Measurements from ENCODE around the gene ZNF296.

ZNF296 gene

GRCh38 chr19:45100201-45100600, 23.9 kb upstream of the ZNF296 start:
- no peak overlapping the region for H3K23ac ChIP-seq (ENCODE audit: low read depth, low read length, poor library complexity)
- DNase-seq (ENCODE audit: low spot score): no peak
- no peak overlapping the region for H2AFZ ChIP-seq (ENCODE audit: low read length)
- H3K4me1 ChIP-seq (ENCODE audit: control insufficient read depth in 2 of 2, insufficient read depth in 1 of 2, low read depth in 1 of 2, low read length in 2 of 2): peaks cover 36 to 58% of the 10 kb centered on the region in 2 donors
- no peak overlapping the region for H2BK5ac ChIP-seq (ENCODE audit: low read length)
- no peak overlapping the region for H2BK15ac ChIP-seq (ENCODE audit: low read length)
- peaks cover 4 to 9% of the 10 kb centered on the region in 2 donors for H3K36me3 ChIP-seq (replicated peaks in 1 of 2; ENCODE audit: control insufficient read depth in 2 of 2, insufficient read depth in 2 of 2, low read length in 2 of 2)
- H2BK120ac ChIP-seq (ENCODE audit: low read depth, low read length): no peak overlapping the region
- H2BK12ac ChIP-seq (ENCODE audit: low read length): no peak overlapping the region
- H3K79me1 ChIP-seq (ENCODE audit: low read depth, low read length): peaks cover 29% of the 10 kb centered on the region
- H3K18ac ChIP-seq (ENCODE audit: low read length): no peak overlapping the region
- no peak overlapping the region for H2AK5ac ChIP-seq (ENCODE audit: low read depth, low read length)
- H3K9me3 ChIP-seq (replicated peaks in 1 of 2; ENCODE audit: control insufficient read depth in 2 of 2, insufficient read depth in 1 of 2, low read depth in 1 of 2, low read length in 2 of 2): no peaks in the 10 kb centered on the region
- no peak overlapping the region for H3K4me2 ChIP-seq (ENCODE audit: insufficient read depth, low read length, poor library complexity, severe bottlenecking)
- no CpG with 5 or more reads among the region's 3 CpGs for WGBS, 2 donors (ENCODE audit: extremely low coverage in 2 of 2, insufficient read length in 2 of 2, insufficient replicate concordance in 1 of 2)
- H3K27me3 ChIP-seq (ENCODE audit: control insufficient read depth in 3 of 3, insufficient read depth in 3 of 3, low read depth in 1 of 3, low read length in 3 of 3): no peaks in the 10 kb centered on the region
- H3K14ac ChIP-seq (ENCODE audit: low read length): no peak overlapping the region
- no peak overlapping the region for H4K91ac ChIP-seq (ENCODE audit: low read depth, low read length, poor library complexity)
- H3K9ac ChIP-seq (ENCODE audit: low read depth, low read length, poor library complexity): no peak overlapping the region
- no peak overlapping the region for H3K4ac ChIP-seq (ENCODE audit: low read length)
- no peak overlapping the region for H3K4me3 ChIP-seq (ENCODE audit: low read length in 2 of 2)
- no peak overlapping the region for H4K8ac ChIP-seq (ENCODE audit: low read depth, low read length)
- H3K27ac ChIP-seq (replicated peaks; ENCODE audit: low read length): no peak overlapping the region

- Histone ChIP-seq H3K4me2 (ENCODE audit: insufficient read depth, low read length, poor library complexity, severe bottlenecking) (no peak overlapping the region), H2AFZ (ENCODE audit: low read length) (no peak overlapping the region), H3K18ac (ENCODE audit: low read length) (no peak overlapping the region), H2BK12ac (ENCODE audit: low read length) (no peak overlapping the region), H3K27me3 (ENCODE audit: control insufficient read depth in 3 of 3, insufficient read depth in 3 of 3, low read depth in 1 of 3, low read length in 3 of 3) (no peaks in the 10 kb centered on the region), H4K91ac (ENCODE audit: low read depth, low read length, poor library complexity) (no peak overlapping the region), H3K14ac (ENCODE audit: low read length) (peak overlapping the region; percentile 28), H3K36me3 (replicated peaks in 1 of 2; ENCODE audit: control insufficient read depth in 2 of 2, insufficient read depth in 2 of 2, low read length in 2 of 2) (peaks cover 6 to 14% of the 10 kb centered on the region in 2 donors), H2BK15ac (ENCODE audit: low read length) (no peak overlapping the region), H3K27ac (replicated peaks; ENCODE audit: low read length) (no peak overlapping the region), H2AK5ac (ENCODE audit: low read depth, low read length) (no peak overlapping the region), H2BK120ac (ENCODE audit: low read depth, low read length) (no peak overlapping the region), H3K4me3 (ENCODE audit: low read length in 2 of 2) (no peak overlapping the region), H3K4ac (ENCODE audit: low read length) (no peak overlapping the region), H3K9ac (ENCODE audit: low read depth, low read length, poor library complexity) (peak overlapping the region; percentile 74), H3K23ac (ENCODE audit: low read depth, low read length, poor library complexity) (no peak overlapping the region), H3K9me3 (replicated peaks in 1 of 2; ENCODE audit: control insufficient read depth in 2 of 2, insufficient read depth in 1 of 2, low read depth in 1 of 2, low read length in 2 of 2) (no peaks in the 10 kb centered on the region), H3K79me1 (ENCODE audit: low read depth, low read length) (peaks cover 24% of the 10 kb centered on the region), H4K8ac (ENCODE audit: low read depth, low read length) (no peak overlapping the region), H2BK5ac (ENCODE audit: low read length) (no peak overlapping the region), H3K4me1 (ENCODE audit: control insufficient read depth in 2 of 2, insufficient read depth in 1 of 2, low read depth in 1 of 2, low read length in 2 of 2) (peaks cover 31 to 62% of the 10 kb centered on the region in 2 donors)
- WGBS, 2 donors (ENCODE audit: extremely low coverage in 2 of 2, insufficient read length in 2 of 2, insufficient replicate concordance in 1 of 2): no CpG with 5 or more reads among the region's 25 CpGs
- DNase-seq (ENCODE audit: low spot score): no peak
Observed at GRCh38 chr19:45099467-45100191, 23.4 kb upstream of the ZNF296 start.

DNA sequence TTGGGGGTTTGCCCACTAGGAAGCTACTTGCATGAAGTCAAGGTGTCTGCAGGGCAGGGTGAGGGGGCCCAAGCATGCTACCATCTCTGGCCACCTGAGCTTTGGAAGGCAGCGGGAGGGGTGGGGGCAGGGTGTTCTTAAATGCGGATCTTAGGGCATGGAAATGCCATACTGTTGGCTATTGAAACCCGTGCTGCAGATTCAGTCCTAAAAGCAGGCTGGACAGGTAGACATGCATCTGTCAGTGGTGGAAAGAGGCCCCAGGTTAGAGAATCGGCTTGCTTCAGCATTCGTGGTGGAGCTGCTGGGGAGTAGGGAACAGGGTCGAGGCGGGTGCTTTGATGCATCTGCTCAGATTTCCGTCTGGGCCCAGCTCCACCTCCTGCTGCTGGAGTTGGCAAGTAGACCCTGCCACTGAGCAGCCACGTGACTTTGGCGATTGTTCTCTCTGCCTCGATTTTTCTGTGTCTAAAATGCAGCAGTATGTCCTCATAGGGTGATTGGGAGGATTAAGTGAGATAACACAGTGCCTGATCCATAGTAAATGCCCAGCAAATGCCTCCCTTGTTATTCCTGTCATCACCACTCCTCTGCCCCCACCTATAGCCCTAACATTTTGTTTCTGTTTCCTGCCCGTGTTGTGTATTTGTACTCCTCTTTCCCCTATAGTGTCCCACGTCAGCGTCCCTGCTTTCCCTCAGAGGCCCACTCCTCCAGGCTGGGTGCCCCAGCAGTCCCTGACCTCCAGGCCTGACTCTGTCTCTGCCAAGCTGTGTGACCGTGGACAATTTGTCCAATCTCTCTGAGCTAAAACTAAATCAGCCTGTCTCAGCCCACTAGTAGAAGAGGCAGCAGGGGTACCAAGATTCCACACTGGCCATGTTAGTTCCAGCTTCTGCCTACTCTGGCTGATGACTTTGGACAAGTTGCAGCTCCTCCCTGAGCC, 22.5 kb upstream of the ZNF296 start:
- no peak for DNase-seq (ENCODE audit: low spot score)
- H3K14ac ChIP-seq (ENCODE audit: low read length): peak overlapping the region; percentile 28
- H2BK15ac ChIP-seq (ENCODE audit: low read length): no peak overlapping the region
- no peak overlapping the region for H3K4ac ChIP-seq (ENCODE audit: low read length)
- no peak overlapping the region for H2AK5ac ChIP-seq (ENCODE audit: low read depth, low read length)
- no peak overlapping the region for H2BK120ac ChIP-seq (ENCODE audit: low read depth, low read length)
- no peak overlapping the region for H4K8ac ChIP-seq (ENCODE audit: low read depth, low read length)
- peaks cover 30 to 58% of the 10 kb centered on the region in 2 donors for H3K4me1 ChIP-seq (ENCODE audit: control insufficient read depth in 2 of 2, insufficient read depth in 1 of 2, low read depth in 1 of 2, low read length in 2 of 2)
- H3K36me3 ChIP-seq (replicated peaks in 1 of 2; ENCODE audit: control insufficient read depth in 2 of 2, insufficient read depth in 2 of 2, low read length in 2 of 2): peaks cover 5 to 16% of the 10 kb centered on the region in 2 donors
- H3K18ac ChIP-seq (ENCODE audit: low read length): no peak overlapping the region
- no peaks in the 10 kb centered on the region for H3K27me3 ChIP-seq (ENCODE audit: control insufficient read depth in 3 of 3, insufficient read depth in 3 of 3, low read depth in 1 of 3, low read length in 3 of 3)
- H3K4me3 ChIP-seq (ENCODE audit: low read length in 2 of 2): no peak overlapping the region
- no peak overlapping the region for H3K27ac ChIP-seq (replicated peaks; ENCODE audit: low read length)
- H4K91ac ChIP-seq (ENCODE audit: low read depth, low read length, poor library complexity): no peak overlapping the region
- WGBS, 2 donors (ENCODE audit: extremely low coverage in 2 of 2, insufficient read length in 2 of 2, insufficient replicate concordance in 1 of 2): no CpG with 5 or more reads among the region's 15 CpGs
- H3K9ac ChIP-seq (ENCODE audit: low read depth, low read length, poor library complexity): no peak overlapping the region
- no peak overlapping the region for H2BK12ac ChIP-seq (ENCODE audit: low read length)
- H3K9me3 ChIP-seq (replicated peaks in 1 of 2; ENCODE audit: control insufficient read depth in 2 of 2, insufficient read depth in 1 of 2, low read depth in 1 of 2, low read length in 2 of 2): no peaks in the 10 kb centered on the region
- no peak overlapping the region for H2AFZ ChIP-seq (ENCODE audit: low read length)
- no peak overlapping the region for H3K23ac ChIP-seq (ENCODE audit: low read depth, low read length, poor library complexity)
- no peak overlapping the region for H3K4me2 ChIP-seq (ENCODE audit: insufficient read depth, low read length, poor library complexity, severe bottlenecking)
- peaks cover 22% of the 10 kb centered on the region for H3K79me1 ChIP-seq (ENCODE audit: low read depth, low read length)
- H2BK5ac ChIP-seq (ENCODE audit: low read length): no peak overlapping the region
